NCI-H2107 (cell line): Measurements from ENCODE around the gene FOXO6.

ENCODE experiments used
- DNase-seq: peaks from one replicate; lab custom pipeline; 2025; lab: John Stamatoyannopoulos, UW

The FOXO6 gene

DNA sequence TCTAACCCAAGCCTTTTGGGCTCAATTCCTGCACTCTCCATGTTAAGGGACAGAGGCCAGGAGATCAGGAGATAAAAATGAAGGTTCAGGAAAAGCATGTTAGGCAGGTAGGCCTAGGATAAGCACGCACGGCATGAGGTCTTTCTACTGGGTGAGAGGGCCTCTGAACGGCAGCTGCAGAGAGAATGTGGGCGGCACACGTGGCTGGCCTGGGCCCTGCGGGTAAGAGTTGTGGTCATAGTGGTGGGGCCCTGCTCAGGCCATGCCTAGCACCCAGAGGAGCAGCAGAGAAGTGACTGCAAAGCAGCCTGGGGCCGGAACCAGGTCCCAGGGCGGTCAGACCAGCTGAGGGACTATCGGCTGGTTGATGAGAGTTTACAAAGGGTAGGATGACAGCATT lies 7.5 kb upstream of the FOXO6 start:
- no peak for DNase-seq

DNA sequence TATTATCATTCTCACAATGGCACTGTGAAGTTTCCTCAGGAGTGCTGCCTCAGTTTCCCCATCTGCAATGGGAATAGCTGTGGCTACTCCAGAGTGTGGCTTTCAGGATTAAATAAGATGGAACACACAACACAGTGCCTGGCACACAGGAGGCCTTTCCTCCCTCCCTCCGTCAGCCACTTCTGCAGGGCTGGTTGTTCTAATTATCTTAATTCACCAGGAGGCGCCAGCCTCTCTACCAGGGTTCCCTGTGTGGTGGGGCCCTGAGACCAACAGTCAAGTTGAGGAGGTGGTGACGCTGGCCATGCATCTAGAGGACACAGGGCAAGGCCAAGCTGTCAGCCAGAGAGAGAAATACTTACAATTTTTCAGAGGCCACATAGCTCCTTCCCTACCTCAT lies 6.3 kb upstream of the FOXO6 start:
- no peak for DNase-seq

DNA sequence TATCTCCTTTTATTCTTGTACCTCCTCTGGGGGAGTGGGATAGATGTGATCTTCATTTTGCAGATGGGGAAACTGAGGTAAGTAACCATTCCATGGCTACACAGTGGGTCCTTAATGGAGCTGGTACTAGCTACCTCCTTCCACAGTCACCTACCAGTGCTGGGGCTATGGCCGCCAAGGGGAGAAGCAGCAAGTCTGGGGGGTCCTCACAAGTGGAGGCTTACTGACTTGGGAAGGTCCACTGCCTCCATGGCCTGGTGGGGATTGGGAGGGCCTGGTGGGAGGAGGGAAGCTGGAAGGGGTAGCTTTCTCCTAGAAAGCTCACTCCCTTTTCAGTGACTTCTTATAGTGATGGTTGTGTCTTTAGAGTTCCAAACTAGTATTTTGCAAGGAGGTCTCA lies 5.9 kb upstream of the FOXO6 start:
- DNase-seq, result no peak

DNA sequence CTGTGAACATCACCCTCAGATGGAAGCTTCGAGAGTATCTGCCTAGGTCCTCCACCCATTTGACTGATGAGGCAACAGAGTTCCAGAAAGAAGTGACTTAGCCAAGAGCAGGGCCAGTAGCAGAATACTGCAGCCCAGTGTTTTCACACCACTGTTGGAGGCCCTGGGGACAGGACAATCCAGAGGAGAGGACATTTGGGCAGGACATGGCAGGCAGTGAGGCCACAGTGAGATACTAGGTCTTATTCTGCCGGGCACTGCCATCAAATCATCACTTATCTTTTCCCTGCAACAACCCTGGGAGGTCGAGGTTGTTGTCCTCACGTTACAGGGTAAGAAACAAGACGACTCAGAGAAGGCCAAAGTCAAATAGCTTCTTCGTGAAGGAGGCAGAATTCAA lies 5.5 kb upstream of the FOXO6 start:
- no peak for DNase-seq

DNA sequence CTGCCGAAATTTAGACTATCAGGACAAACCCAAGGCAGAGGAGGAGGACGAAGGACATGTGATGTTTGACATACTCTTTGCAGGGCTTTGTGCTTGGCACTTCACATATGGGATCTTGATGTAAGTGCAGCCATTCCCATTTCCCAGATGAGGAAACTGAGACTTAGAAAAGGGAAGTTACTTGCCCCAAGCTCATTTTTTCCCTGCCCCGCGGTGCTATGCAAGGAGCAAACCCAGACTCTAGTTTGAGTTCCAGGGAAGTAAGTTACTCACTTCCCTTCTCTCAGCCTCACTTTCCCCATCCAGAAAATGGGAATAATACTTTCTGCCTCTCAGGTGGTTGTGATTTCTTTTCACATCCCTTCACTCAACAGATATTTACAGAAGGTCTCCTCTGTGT lies 4.5 kb upstream of the FOXO6 start:
- DNase-seq, result no peak

DNA sequence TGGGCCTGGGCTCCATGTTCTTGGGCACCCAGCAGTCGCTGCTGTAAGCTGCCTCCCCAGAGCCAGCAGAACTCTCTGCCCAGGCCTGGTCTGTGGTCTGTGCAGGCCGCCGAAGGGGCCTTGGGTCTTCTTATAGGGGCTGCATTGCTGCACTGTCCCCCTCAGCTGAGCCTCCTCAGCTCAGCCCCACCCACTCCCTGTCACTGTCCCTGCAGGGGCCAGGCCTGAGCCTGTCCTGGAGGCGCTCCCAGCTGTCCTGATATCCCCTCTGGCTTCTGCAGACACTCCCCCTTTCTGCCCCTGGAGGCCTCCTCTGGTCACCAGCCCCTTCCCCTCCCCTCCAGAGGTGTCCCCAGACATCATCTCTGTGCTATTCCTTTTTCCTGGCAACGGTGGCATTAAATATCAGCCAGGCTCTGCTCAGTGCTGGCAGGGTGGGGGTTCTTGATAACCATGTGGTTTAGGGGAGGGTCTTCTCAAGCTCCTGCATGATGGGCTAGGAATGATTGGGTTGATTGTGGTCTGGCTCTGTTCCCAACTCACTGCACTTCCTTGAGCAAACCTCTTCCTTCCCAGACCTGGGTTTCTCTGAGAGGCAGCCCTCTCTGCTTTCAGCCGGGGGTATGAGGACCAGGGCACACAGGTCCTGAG lies 3.7 kb upstream of the FOXO6 start:
- no peak for DNase-seq

DNA sequence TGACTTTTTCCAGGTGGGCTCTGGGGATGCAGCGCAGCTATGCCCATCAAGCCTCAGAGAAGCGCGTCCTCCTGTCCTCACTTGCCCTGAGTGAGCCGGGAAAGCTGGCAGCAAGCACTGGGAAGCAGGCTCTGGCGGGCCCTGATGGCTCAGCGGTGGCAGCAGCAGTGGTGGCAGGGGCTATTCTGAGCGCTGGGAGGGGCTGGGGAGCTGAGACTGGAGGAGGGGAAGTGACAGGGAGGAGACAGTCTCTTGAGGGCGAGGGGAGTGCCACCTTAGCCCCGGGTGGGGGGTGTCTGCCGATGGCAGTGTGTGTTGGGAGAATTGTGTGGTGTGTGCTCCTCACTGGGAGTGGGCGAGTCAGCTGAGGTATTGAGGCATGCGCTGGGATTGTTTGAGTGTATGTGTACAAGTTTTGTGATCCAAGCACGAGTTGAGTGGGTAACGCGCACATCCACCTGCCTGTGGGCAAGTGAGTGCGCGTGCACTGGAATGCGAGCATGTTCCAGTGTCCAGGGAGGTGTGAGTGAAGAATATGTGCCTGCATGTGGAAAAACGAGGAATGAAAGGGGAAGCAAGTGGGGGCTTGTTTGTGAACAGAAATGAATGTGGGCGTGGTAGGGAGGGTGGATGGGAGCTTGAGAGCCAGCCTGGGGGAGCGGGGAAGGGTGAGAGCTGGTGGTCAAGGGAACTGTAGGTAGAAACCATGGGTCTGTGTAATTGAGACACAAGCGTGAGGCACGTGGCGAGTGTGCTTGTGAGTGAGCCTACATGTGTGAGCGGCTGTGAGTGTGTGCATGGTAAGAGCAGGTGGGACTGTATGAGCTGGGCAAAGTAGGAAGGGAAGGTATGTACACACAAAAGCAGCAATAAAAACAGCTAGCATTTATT lies 2.9 kb upstream of the FOXO6 start:
- DNase-seq, result no peak

DNA sequence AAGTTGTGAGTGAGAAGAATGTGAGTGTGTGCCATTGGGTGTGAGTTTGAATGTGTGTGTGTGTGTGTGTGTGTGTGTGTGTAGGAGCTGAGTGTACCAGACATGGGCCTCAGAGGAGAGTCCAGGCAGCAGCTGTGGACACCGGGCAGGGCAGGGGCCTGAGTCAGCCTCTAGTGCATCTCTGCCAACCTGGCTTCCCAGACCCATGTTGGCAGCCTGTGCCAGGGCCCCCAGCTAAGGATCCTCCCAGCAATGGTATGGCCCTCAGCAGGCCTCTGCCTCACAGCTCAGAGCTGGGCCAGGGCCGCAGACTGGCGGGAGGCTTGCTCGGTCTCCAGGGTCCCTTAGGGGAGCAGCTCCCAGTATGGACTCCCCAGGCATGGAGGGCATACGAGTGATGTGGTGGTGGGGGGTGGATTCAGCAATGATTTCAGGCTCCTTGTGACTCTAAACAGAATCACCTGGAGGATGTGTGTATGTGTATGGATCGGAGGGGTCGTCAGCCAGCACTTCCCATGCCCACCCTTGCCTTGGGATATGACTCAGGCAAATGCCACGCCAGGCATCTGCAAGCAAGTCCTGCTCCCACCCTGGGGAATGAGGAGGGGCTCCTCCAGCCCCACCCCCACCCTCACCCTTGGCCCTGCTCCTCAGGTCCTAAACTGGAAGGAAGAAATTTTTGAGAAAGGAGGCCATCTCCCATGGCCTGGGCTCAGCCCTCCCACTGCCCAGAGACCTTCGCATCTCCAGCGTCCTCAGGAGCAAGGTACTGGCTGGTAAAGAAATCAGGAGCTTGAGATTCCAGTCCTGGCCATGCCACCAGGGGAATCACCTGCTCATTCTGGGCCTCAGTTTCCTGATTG lies 1.8 kb upstream of the FOXO6 start:
- no peak for DNase-seq

DNA sequence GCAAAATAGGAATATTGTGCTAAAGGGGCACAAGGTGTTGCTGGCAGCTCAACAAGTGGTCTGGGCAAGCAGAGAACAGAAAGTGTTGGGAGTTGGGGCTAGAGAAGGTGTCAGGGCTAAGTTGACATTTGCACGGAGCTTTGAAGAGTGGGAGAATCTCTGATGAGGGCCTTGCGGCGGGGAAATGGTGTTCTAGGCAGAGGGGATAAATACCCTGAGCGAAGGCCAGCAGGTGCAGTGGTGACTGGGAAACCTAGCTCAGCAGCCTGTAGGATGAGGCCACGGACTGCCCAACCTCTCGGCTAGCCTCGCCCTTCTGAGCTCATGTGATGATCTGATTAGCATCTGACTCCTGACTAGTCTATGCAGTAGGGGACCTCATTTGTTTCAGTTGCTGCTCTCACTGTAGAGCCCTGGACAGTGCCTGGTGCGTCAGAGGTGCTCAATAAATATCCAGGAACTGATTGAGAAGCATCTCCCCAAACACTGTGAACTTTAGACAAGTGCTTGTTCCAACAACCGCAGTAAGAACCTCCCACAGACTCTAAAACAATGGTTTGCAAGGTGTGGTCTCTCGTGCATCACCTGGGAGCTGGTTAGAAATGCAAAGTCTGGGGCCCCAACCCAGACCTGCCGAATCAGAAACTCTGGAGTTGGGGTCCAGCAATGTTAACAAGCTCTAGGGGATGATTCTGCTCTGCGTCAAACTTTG lies 1.0 kb upstream of the FOXO6 start:
- no peak for DNase-seq

DNA sequence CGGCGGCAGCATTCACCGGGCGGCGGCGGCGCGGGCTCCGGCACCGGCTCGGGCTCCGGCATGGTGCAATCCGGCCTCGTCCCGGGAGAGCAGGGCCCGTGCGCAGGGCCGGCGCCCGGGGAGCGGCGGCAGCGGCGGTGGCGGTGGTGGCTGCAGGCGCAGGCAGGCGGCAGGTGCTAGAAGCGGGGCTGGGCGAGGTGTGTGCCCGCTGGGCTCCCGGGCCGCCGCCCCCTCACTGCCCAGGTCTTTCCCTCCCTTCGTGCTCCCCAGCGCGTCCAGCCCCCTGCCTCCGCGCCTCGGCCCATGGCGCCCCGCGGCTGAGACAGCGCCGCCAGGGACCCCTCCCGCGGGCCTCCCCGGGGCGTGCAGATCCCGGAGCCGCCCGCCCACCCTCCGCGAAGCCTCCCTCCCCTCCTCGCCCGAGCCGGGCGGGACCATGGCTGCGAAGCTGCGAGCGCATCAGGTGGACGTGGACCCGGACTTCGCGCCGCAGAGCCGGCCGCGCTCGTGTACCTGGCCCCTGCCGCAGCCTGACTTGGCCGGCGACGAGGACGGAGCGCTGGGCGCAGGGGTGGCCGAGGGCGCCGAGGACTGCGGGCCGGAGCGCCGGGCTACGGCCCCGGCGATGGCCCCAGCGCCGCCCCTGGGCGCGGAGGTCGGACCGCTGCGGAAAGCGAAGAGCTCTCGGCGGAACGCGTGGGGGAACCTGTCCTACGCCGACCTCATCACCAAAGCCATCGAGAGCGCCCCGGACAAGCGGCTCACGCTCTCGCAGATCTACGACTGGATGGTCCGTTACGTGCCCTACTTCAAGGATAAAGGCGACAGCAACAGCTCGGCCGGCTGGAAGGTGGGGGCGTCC lies 492 bp downstream of the FOXO6 start:
- no peak for DNase-seq

DNA sequence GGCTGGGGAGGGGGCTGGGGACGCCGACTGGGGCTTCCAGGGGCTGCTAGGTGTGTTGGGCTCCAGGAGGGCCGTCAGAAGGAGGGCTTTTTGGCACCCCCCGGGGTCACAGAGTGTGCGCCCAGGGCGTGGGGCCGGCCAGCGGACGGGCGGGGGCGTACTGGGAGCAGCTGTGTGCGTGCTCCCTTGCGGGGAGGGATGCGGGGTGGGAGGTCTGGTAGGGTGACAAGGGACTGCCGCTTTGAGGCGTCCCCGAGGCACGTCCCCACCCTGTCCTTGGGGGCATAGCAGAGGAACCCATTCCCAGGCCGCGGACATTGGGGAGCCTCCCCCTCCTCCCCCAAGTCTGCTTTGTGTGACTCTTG lies 1.1 kb downstream of the FOXO6 start:
- no peak for DNase-seq

DNA sequence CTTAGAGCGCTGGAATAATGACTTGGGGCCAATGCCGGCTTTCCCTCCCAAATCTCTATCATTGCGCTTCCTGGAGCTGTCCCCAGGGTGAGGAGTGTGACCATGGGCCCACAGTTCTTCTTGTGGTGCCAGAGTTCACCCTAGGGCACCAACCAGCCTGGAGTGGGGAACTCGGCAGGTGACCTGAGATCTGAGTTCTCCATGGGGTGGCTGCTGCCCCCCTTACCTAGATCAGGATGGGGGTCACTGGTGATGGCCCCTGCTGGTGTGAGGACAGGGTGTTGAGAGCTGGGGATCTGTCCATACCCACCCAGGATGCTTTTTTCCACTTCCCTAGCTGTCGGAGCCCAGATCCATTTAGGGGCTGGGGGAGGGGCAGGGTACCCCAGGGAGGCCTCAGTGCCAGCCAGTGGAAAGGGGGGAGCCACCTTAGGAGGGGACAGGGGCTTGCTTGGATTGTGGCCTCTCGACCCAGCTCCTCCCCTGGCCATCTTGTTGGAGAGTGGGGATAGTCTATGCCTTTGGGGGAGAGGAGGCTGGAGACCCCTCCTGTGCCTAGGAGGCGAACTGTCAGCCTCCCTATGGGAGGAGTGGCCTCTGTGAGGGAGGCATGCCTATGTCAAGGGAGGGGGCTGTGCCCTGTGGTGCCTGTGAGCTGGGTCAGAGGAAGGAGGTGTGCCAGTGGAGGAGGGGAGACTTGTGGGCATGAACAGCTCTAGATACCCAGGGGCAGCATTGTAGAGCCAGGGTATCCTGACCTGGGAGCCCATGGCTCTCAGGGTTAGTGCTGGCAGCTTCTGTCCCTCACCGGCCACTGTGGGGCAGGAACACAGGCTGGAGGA lies 1.7 kb downstream of the FOXO6 start:
- DNase-seq, result no peak

DNA sequence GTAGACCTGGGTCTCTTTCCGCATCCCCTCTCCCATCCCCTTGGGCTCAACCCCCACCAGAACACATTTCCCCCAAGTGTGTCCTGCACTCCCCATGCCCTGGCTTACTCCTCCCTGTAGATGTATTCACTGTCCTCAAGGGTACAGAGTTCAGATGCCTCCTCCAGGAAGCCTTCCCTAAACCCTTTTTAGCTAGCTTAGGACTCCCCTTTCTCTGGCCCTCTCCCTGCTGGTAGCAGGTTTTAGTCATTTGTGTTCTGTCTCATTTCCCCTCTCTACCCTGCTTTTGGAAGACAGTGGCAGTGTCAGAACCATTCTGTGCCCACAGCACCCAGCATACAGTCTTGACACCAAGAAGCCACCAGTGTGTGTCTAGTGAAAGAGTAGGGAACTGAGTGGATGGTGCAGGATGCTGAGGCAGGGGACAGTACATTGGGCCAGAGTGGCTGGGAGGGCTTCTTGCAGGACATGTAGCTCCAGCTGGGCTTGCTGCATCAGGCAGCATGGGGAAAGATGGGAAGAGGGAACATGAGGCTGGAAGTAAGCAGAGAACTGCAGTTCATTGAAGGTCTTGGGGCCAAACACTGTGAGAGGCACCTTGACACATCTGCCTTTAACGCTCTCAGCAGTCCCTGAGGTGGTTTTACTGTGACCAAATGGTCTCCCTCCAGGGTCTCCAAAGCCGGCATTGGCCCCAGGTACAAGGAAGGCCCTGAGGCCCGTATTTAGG lies 2.5 kb downstream of the FOXO6 start:
- no peak for DNase-seq

DNA sequence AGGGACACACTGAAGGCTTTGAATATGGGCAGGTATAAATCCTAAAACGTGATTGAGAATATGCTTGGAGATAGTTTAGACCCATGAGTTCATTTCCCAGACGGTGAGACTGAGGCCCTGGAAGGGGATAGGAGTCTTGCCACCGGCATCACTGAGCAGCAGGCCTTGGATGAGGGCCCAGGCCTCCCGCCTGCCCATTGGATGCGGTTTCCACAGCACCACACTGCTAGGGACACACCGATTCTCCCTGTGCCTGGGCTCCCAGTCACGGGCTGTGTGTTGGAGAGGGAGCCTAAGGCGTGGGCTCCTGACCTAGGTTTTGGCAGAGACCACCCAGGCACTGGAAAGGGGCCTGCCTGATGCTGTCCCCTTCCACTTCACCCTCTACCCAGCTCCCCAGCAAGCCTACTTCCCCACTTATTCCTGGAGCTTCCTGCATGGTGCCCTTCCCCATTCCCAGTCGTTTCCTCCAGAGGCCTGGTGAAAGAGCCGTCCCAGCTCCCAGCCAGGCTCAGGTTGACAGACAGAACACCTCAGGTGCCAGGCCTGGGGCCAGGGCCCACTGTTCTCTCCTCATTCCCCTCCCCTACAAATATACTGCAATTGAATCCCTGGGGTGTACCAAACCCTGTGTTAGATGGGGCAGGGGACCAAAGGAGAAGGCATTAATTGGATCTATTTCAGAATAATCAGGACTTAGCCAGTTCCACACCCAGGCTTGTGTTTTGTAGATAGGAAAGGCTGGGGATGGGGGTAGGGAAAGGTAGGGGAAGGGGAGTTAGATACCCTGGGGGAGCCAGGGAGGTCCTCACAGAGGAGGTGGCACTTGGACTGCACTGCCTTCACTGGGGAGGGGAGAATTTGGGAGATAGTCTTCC lies 3.4 kb downstream of the FOXO6 start:
- DNase-seq, result no peak

DNA sequence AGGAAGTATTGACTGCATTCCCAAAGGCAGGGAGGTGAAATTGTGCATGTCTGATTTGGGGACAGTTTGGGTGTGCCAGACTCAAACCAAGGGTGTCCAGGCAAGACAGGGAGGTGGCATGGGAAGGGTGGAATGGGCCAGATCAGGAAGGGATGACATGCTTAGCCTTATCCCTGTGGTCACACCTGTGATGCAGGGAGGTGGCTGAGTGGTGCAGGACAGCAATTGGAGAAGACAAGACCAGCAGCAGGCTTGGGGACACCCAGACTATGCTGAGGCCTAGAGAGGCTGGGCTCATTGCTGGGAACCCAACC lies 4.0 kb downstream of the FOXO6 start:
- no peak for DNase-seq

DNA sequence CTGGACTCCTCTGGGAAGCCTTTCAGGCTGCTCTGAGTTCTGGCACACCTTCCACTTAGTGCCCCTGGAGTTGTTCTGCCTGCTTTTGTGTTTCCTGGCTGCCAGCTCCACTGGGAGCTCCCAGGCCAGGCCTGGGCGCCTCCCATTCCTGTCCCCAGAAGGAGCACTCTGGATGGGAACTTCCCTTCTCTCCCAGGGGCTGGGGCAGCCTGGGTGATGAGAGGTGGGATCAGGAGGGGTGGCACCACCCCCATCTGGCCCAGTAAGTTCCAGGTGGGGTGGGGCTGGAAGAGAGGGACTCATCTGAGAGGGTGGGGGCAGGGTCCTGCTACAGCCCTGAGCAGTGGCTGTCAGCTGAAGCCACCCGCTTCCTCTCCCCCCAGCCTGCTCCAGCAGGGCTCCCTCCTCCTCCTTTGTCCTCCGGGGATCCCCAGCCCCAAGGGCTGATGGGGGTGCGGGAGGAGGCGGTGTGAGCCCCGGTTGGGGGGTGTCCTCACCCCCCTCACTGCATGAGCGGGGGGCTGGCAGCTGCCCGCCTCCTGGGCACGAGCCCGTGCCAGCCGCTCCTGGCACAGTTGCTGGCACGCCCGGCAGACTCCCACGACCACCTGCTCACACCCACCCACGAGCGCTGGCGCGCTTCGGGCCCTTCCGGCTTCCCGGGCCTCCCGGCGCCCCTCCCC lies 4.7 kb downstream of the FOXO6 start:
- peak; percentile 50 for DNase-seq

DNA sequence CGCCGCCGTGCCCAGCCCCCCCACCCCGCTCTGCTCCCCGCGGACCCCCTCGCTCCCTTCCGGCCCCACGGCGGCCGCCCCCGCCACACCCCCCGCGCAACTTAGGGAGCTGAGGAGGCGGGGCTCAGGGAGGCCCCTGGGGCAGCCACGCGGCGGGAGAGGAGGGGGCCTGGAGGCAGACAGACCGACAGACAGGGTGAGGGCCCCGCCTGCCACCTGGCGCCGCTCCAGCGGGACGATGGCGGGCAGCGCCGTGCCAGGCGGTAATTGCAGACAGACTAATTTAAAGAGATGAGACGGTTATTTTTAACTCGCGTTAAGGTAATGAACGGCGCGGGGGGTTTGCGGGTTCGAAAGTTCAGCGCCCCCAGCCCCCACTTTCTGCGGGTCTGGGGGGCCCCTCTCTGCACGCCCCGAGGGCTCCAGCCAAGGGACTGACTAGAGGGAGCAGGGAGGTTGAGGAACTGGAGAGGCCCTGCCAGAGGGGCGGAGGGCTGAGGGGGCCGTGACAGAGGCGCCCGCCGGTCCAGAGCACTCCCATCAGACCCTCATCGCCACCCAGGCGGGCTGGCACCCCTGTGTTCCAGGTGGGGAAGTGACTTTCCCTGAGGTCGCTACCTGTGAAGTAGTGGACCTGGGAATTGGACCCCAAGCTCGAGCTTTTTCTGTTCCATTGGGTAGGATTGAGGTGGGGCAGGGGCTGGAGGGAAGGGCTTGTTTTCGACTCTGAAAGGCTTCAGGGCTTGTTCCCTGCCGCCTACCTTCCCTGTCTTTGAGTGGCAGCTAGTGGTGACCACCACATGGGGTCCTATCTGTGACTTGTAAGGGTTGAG lies 5.4 kb downstream of the FOXO6 start:
- no peak for DNase-seq
